ENCODE data around the gene DIAPH2.

- TF ChIP-seq CTCF (IDR thresholded peaks at IDR 0.05) (no peak), POLR2A (IDR thresholded peaks at IDR 0.05) (no peak)
Observed at GRCh38 chrX:97474933-97475332, 790.3 kb downstream of the DIAPH2 start.

Measured in body of pancreas (tissue), 4 donors.